Stimulated activated CD8-positive, alpha-beta memory T cell treated with anti-CD3 and anti-CD28 coated beads, Interleukin-4, amount 100 ng/mL, for 24 hours (primary cell): ENCODE results near the gene GREB1.

Experiments used
- DNase-seq: peaks from one replicate; pipeline ENCODE4 v3.0.0-alpha.2; 2020; ENCODE audit warnings: low read depth

Gene GREB1

DNA sequence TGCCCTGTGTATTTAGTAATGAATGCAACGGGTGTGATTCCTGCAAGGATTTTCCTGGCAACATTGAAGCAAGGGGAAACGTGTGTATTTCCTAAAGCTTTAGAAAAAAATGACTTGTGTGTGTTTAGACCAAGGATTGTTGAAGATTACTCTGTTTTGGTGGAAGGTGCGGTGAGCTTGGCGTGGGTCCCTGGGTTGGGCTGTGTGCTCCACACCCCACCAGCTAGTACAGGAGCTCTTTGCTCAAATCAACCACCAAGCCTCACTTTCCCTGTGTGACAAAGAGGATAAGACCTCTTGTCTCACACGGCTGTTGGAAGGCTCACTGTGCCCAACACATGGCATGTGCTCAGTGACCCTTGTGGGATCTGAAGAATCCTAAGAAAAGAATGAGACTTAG is 21.4 kb upstream of the GREB1 start:
- no peak for DNase-seq

- DNase-seq = no peak
Measured at GRCh38 chr2:11513319-11513718, 20.5 kb upstream of the GREB1 start.

- DNase-seq = no peak
Measured at GRCh38 chr2:11514081-11514730, 19.6 kb upstream of the GREB1 start.

GRCh38 chr2:11514904-11515303 is 18.9 kb upstream of the GREB1 start:
- DNase-seq = no peak

- no peak for DNase-seq
Measured at GRCh38 chr2:11515490-11515981, 18.3 kb upstream of the GREB1 start.

DNA sequence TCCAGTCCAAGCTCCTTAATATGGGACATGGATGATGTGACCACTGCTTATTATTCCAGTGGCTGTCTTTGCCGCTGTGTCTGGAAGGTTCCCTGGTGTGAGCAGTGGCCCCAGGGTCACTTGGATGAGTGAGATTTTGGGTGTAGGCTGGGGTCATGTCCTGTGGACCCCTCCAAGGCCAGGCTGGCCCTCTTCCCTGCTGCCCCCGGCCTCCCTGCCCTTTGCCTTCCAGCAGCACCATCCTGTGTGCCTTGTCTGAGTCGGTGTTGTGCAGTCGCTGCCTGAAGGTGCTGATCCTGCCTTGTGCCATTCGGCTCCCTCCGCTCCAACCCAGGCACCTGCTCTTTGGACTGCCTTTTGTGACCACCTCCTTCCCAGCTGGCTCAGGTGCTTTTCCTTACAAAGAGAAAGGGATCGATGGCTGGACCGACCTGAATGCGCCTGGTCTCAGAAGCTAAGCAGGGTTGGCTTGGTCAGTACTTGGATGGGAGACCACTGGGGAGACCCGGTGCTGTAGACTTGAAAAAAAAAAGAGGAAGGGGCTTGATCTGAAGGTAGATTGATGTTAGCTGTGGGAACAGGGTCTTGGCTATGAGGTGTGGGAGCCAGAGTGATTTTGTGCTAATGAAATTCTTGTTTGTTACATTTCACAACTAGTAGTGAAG is 16.7 kb upstream of the GREB1 start:
- no peak for DNase-seq

GRCh38 chr2:11517906-11518305 is 15.9 kb upstream of the GREB1 start:
- no peak for DNase-seq

DNA sequence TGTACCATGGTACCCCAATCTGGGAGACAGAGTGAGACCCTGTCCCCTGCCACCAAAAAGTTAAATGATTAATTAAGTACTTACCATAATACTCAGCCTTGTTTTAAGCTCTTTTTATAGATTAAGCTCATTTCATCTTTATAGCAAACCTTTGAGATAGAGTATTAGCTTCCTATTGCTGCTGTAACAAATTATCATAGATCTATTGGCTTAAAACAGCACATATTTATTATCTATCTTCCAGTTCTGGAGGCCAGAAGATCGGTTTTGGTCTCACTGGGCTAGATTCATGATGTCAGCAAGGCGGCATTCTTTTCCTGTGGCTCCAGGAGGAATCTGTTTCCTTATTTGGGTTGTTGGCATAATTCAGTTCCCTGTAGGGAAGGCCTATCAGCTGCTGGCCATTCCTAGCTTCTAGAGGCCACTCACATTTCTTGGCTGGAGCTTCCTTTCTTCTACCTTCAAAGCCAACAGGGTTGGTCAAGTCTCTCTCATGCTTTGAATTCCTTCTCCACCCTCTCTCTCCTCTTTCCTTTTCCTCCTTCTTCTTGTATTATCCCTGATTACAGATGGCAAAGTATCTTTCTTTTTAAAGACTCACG is 13.7 kb upstream of the GREB1 start:
- DNase-seq = no peak

- no peak for DNase-seq
Measured at GRCh38 chr2:11521775-11522174, 12.1 kb upstream of the GREB1 start.

DNA sequence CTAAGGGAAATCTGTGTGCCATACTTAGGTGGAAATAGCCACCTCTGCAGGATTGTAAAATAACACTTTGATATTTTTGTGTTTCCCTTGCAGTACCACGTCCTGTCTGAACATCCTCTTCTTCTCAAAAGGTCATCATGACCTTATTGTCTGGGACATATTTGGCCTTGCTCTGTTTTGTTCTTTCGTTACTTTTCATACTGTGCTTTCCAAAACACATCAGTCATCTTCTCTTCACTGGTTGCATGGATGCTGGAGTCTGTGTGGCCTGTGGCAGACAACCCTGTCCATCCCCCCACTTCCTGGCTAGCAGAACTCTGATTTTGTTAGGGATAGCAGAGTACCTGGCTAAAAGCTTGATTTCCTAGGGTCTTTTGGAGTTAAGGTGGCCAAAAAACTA is 9.4 kb upstream of the GREB1 start:
- no peak for DNase-seq

- no peak for DNase-seq
Measured at GRCh38 chr2:11525762-11526161, 8.1 kb upstream of the GREB1 start.

- no peak for DNase-seq
Measured at GRCh38 chr2:11527001-11527400, 6.8 kb upstream of the GREB1 start.

DNA sequence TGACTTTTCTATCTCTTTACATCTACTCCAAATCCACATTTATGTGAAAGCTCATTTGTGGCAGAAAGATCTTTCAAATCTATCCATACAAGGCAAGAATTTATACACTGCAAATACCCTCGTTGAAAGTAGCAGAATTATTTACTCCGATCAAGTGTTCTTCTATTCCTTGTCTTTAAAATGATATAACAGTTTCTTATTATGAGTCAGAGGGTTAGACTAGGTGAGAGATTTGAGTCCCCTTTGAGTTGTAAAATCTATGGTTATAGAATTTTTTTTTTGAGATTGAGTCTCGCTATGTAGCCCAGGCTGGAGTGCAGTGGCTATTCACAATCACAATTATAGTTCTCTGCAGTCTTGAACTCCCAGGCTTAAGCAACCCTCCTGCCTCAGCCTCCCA is 5.6 kb upstream of the GREB1 start:
- DNase-seq = no peak

DNA sequence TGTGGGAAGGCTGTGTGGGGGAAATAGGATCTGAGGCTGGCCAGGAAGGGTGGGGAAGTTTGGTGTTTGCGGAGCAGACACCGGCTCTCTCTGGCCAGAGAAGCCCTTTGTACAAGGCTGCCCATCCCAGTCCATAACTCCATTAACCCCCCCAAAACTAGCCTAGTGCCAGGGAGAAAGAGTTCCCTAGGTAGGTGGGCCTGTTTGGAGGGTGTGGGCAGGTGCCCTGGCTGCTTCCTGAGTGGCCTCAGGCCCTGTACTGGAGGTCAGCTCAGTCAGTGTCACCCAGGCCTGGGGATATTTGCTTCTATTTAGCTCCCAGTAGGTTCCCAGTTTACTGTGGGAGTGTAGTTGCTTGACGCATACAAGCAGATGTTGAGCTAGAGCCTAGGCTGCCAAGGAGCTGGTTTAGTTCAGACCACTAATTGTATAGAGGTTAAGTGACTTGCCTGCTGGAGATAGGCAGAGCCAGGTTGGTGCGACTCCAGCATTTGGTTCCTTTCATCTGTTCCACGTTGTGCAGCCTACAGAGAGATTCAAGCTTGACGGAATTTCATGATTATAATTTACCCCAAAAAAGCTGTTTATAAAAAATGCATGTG is 2.9 kb upstream of the GREB1 start:
- DNase-seq = no peak

DNA sequence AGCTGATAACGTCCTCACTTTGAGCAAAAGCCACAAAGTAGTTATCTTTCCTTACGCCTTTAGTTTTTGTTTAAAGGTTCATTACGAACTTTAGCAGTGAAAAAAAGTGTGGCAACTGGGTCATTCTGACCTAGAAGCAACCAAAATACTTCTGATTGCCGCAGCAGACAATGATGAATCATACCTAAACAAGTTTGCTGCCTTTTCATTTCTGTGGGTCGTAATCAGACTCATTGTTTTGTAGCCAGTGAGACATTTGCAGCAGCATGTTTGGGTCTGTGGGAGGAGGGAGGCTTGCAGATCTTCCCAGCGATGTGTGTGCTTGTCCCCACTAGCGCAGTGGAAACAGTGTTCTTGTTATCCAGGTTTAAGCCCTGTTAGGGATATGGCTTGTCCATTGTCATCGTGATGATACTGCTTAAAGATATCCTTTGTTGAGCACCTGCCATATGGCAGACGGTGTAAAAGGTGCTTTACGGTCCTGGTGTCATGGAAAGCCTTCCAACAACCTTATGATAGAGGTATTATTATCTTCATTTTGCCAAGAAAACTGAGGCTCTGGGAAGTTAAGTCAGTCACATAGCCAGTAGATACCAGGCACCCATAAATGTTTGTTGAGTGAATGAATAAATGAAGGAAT is 1.3 kb upstream of the GREB1 start:
- DNase-seq = no peak

- no peak for DNase-seq
Measured at GRCh38 chr2:11534071-11534745, 363 bp downstream of the GREB1 start.

- DNase-seq = no peak
Measured at GRCh38 chr2:11534746-11535484, 1.1 kb downstream of the GREB1 start.

- no peak for DNase-seq
Measured at GRCh38 chr2:11535899-11536344, 2.1 kb downstream of the GREB1 start.

DNA sequence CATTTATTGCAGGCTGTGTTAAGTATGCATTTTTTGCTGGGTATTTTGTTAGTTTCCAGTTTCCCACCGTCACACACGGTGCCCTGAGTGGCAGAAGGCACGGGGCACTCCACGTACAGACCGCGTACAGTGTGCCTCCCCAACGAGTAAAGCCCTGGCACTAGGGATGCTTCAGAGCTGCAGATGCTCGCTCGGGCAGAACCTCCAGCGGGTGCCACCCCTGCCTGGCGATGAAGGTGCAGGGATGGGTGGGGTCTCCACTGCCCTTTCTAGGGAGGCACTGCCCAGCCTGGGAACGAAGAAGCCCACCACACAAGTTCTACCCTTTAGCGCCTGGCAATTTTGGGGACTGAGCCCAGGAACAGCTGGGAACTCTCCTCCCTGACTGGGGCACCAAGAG is 4.1 kb downstream of the GREB1 start:
- DNase-seq = no peak

DNA sequence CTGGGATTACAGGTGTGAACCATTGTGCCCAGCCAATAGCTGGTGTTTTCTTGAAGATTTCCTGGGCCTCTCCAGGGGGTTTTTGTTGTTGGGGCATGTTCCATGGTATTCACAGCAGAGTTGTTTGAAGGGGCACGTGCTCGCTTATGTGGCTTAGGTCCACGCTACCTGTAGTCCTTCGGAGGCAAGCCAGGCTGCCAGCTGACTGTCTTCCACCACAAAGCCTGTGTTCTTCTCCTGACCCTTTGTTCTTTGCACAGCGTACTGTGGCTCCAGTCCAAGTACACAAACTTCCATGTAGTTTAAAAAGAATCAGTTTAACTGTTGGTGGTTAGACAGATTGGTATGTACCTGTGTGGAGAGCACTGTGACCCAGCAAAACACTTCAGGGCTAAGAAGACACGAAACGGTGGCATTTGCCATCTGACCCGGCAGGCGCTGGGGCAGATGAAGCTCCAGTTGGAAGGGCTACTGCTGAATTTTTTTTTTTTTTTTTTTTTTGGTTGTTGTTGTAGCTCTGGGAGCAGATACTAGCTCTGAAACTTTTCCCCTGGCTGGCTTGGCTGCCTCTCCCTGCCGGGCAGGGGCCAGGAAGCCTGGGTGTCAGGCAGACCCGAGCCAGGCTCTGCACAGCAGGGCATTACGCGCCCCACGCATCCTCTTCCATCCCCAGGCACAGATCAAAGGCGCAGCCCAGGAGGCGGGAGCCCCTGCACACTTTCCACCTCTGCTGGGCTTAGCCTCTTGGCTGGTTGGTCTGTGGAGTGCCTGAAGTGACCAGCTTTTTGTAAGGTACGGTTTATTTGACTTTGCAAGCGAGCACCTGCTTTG is 5.7 kb downstream of the GREB1 start:
- DNase-seq = no peak
